GM19099 (cell line): ENCODE results near the gene ILF3.

Source experiments
- POLR2A ChIP-seq: IDR thresholded peaks from 3 replicates; pipeline ENCODE4 v1.6.1; 2011; ENCODE audit warnings: low read depth; ENCODE audit not compliant: insufficient read length; ENCODE audit errors: extremely low read depth

The ILF3 gene

GRCh38 chr19:10654610-10655456 lies 687 bp downstream of the ILF3 start:
- TF ChIP-seq POLR2A: peak; percentile 43

- TF ChIP-seq POLR2A: no peak
Measured at GRCh38 chr19:10655457-10656312, 1.5 kb downstream of the ILF3 start.

GRCh38 chr19:10660346-10660745 lies 6.2 kb downstream of the ILF3 start:
- TF ChIP-seq POLR2A: no peak

GRCh38 chr19:10661946-10662345 lies 7.8 kb downstream of the ILF3 start:
- TF ChIP-seq POLR2A: no peak

- no peak for TF ChIP-seq POLR2A
Measured at GRCh38 chr19:10662384-10663251, 8.5 kb downstream of the ILF3 start.

GRCh38 chr19:10667867-10668266 lies 13.7 kb downstream of the ILF3 start:
- TF ChIP-seq POLR2A: no peak

- no peak for TF ChIP-seq POLR2A
Measured at GRCh38 chr19:10669246-10669645, 15.1 kb downstream of the ILF3 start.

- no peak for TF ChIP-seq POLR2A
Measured at GRCh38 chr19:10670182-10670581, 16.0 kb downstream of the ILF3 start.

- no peak for TF ChIP-seq POLR2A
Measured at GRCh38 chr19:10670876-10671804, 17.0 kb downstream of the ILF3 start.

- TF ChIP-seq POLR2A: no peak
Measured at GRCh38 chr19:10677751-10678150, 23.6 kb downstream of the ILF3 start.

- no peak for TF ChIP-seq POLR2A
Measured at GRCh38 chr19:10678813-10679212, 24.7 kb downstream of the ILF3 start.

- TF ChIP-seq POLR2A: no peak
Measured at GRCh38 chr19:10679743-10680142, 25.6 kb downstream of the ILF3 start.

- TF ChIP-seq POLR2A: no peak
Measured at GRCh38 chr19:10680545-10681135, 26.5 kb downstream of the ILF3 start.
